Tibial nerve (tissue), 4 donors: ENCODE data around the gene SLC9A9. TPM values are rescaled to one million over a fixed set of nuclear protein-coding genes. Genes with fewer than 3 reads are reported as not detected.

Experiments used
- DNase-seq, 2 donors: peaks; one replicate each; pipeline ENCODE4 v3.0.0-alpha.2; 2019; ENCODE audit warnings: low spot score in 2 of 2
- H3K27ac ChIP-seq, 4 donors: fragments of 200-600 bp; sonication (generic) in 3 of 4; one replicate each; pipeline ENCODE4 v1.5.1; 2017 to 2019; ENCODE audit warnings: mild to moderate bottlenecking in 1 of 4
- H3K27me3 ChIP-seq, 2 donors: fragments of 200-600 bp; sonication (generic) in 1 of 2; one replicate each; pipeline versions ENCODE4 v1.5.1 to v1.6.0; 2017 to 2019
- H3K36me3 ChIP-seq, 3 donors: fragments of 200-600 bp; sonication (generic); one replicate each; pipeline ENCODE4 v1.5.1; 2018 to 2019
- H3K4me1 ChIP-seq, 4 donors: fragments of 200-600 bp; sonication (generic) in 3 of 4; one replicate each; pipeline ENCODE4 v1.5.1; 2017 to 2019
- H3K4me3 ChIP-seq, 4 donors: fragments of 200-600 bp; sonication (generic) in 3 of 4; one replicate each; pipeline ENCODE4 v1.5.1; 2017 to 2019; ENCODE audit warnings: mild to moderate bottlenecking in 1 of 4, moderate library complexity in 1 of 4
- H3K9me3 ChIP-seq, 4 donors: fragments of 200-600 bp; sonication (generic) in 3 of 4; one replicate each; pipeline ENCODE4 v1.5.1; 2017 to 2019
- EP300 ChIP-seq, 2 donors: sonication (generic); formaldehyde crosslinking; IDR thresholded peaks; one replicate each; pipeline ENCODE4 v1.6.1; 2017; ENCODE audit warnings: antibody characterized with exemption in 2 of 2, mild to moderate bottlenecking in 1 of 2
- POLR2A ChIP-seq, 2 donors: fragments of 450-650 bp; IDR thresholded peaks; one replicate each; pipeline ENCODE4 v1.6.1; 2017; ENCODE audit warnings: antibody characterized with exemption in 2 of 2, mild to moderate bottlenecking in 2 of 2, moderate library complexity in 2 of 2
- WGBS, 2 donors: methylation state at CpG; one replicate each; pipeline ENCODE4 v1.1.5; 2018; 5-methylcytosine and 5-hydroxymethylcytosine counted together
- total RNA-seq, 4 donors: library from RNA; depleted of rRNA; stranded (reverse); fragments of >200 nt; gene quantifications; one replicate each; pipeline ENCODE4 v1.1.0, GENCODE V29; 2016
- TF ChIP-seq, protein P1 (sequence below), 5 experiments: fragments of 200-600 bp in 3 of 5; fragments of 450-650 bp in 2 of 5; sonication (generic) in 3 of 5; IDR thresholded peaks; one replicate each; pipeline ENCODE4 v1.5.1; 2016 to 2019; ENCODE audit warnings: antibody characterized with exemption in 5 of 5, mild to moderate bottlenecking in 3 of 5, moderate library complexity in 2 of 5

The SLC9A9 gene
- total RNA-seq, 4 donors from 2014 or later = 7.6 to 11.1 (median 9.2) TPM

DNA sequence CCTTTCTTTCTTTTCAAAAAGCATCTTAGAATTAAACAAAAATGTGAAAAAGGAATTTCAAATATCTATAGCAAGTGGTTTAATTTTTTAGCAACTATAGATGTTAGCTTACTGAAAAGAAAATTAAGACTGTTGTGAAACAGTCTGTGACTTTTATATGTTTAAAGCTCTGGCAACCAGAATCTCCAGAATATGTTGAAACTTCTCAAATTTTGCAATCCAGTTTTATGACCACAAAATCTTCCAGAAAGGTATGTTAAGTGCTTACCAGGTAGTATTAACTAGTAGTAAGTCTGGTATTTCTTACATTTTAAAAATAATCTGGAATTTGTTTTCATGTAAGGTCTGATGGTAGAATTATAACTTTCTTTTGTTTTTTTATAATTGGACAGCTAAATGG is 235.0 kb downstream of the SLC9A9 start:
- H3K36me3 ChIP-seq = no peaks in the 10 kb centered on the region
- H3K4me3 ChIP-seq = no peak overlapping the region
- no peaks in the 10 kb centered on the region for H3K4me1 ChIP-seq
- TF ChIP-seq EP300 (IDR thresholded peaks at IDR 0.05) = no peak
- no peak for TF ChIP-seq POLR2A (IDR thresholded peaks at IDR 0.05)
- TF ChIP-seq, protein P1, sequence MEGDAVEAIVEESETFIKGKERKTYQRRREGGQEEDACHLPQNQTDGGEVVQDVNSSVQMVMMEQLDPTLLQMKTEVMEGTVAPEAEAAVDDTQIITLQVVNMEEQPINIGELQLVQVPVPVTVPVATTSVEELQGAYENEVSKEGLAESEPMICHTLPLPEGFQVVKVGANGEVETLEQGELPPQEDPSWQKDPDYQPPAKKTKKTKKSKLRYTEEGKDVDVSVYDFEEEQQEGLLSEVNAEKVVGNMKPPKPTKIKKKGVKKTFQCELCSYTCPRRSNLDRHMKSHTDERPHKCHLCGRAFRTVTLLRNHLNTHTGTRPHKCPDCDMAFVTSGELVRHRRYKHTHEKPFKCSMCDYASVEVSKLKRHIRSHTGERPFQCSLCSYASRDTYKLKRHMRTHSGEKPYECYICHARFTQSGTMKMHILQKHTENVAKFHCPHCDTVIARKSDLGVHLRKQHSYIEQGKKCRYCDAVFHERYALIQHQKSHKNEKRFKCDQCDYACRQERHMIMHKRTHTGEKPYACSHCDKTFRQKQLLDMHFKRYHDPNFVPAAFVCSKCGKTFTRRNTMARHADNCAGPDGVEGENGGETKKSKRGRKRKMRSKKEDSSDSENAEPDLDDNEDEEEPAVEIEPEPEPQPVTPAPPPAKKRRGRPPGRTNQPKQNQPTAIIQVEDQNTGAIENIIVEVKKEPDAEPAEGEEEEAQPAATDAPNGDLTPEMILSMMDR (IDR thresholded peaks at IDR 0.05) = no peak
- H3K27ac ChIP-seq = no peak overlapping the region
- DNase-seq = no peak
- no peaks in the 10 kb centered on the region for H3K27me3 ChIP-seq
- no peaks in the 10 kb centered on the region for H3K9me3 ChIP-seq

DNA sequence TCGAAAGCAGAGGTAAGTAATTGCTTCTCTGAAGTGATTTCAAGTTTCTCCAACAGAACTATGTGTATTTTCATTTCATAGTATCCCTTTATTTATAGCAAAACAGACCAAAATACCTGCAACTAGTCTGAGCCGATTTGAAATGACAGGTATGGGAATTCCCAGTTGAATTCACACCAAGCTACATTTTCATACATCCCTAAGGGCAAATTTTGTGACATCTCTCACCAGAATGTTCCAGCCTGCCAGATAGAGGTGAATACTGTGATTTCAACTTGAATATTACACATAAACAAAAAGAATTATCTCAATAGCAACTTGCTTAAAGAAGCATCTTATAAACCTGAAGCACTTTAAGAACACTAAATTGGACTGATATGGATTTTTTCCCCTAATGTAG is 235.7 kb downstream of the SLC9A9 start:
- Histone ChIP-seq H3K27ac (no peak overlapping the region), H3K4me1 (no peaks in the 10 kb centered on the region), H3K4me3 (no peak overlapping the region), H3K36me3 (no peaks in the 10 kb centered on the region), H3K9me3 (no peaks in the 10 kb centered on the region), H3K27me3 (no peaks in the 10 kb centered on the region)
- 87 to 91% methylated on average over 2 of the region's 2 CpGs for WGBS, 2 donors
- no peak for DNase-seq
- TF ChIP-seq POLR2A (IDR thresholded peaks at IDR 0.05) (no peak), EP300 (IDR thresholded peaks at IDR 0.05) (no peak)
- TF ChIP-seq, protein P1 (IDR thresholded peaks at IDR 0.05) = no peak

DNA sequence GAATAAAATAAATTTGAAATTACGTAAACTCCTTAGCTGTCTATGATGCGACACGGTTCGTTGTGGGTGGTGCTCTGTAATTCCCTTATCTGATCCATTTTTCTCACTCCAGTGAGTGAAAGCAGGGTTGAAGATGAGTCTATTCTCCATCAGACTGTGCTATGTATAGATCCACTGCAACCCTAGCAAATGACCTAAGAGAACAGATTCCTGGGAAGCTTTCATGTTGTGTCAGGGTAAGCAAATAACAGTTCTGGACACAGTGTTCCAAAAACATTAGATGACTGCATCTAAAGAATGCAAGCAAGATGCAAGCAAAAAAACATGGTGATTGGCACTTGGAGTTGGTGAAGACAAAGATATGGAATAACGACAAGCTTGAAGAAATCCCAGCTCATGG is 239.3 kb downstream of the SLC9A9 start:
- H3K36me3 ChIP-seq = no peaks in the 10 kb centered on the region
- TF ChIP-seq EP300 (IDR thresholded peaks at IDR 0.05) (no peak), POLR2A (IDR thresholded peaks at IDR 0.05) (peak in 1 of 2 donors; percentile 12)
- no peak for DNase-seq
- H3K27me3 ChIP-seq = no peaks in the 10 kb centered on the region
- no peak overlapping the region for H3K27ac ChIP-seq
- WGBS, 2 donors = 92 to 94% methylated on average over 5 of the region's 5 CpGs
- no peak overlapping the region for H3K4me3 ChIP-seq
- H3K4me1 ChIP-seq = peaks cover 0 to 6% (median 0%) of the 10 kb centered on the region in 4 donors
- no peaks in the 10 kb centered on the region for H3K9me3 ChIP-seq

DNA sequence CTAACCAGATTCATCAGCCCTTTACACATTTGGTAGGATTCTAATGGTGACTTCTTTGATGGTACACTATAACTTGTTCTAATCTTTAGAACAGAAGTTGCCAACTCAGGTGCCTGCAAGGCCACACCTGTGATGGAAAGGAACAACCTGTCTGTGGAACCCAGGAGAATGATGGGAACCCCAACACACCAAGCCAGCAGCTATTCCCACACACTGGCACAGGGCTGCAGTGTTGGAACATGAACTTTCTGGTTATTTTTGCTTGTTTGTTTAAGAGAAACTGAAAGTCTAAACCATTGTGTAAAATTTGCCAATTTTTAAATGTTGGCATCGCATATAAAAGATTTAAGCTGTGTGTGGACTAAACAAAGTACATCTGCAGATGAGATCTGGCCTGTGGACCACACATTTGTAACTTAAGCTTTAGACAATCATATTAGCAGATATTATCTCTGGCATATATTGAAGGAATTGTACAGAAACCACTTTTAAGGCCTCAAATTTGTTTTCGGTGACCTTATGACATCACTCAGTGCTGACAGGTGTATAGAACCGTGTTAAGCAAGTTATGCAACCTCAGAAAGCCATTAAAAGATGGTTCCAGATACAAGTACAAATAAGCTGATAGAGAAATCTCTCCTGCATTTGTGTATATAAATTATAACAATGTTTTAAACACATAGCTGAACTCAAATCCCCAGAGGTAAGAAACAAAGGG is 242.9 kb downstream of the SLC9A9 start:
- no peaks in the 10 kb centered on the region for H3K9me3 ChIP-seq
- 71 to 73% methylated on average over 3 of the region's 3 CpGs for WGBS, 2 donors
- H3K4me1 ChIP-seq = peaks cover 0 to 6% (median 0%) of the 10 kb centered on the region in 4 donors
- TF ChIP-seq POLR2A (IDR thresholded peaks at IDR 0.05) (no peak), EP300 (IDR thresholded peaks at IDR 0.05) (no peak)
- TF ChIP-seq, protein P1 (IDR thresholded peaks at IDR 0.05) = no peak
- H3K36me3 ChIP-seq = no peaks in the 10 kb centered on the region
- no peak overlapping the region for H3K27ac ChIP-seq
- H3K4me3 ChIP-seq = no peak overlapping the region
- H3K27me3 ChIP-seq = no peaks in the 10 kb centered on the region
- DNase-seq = no peak

DNA sequence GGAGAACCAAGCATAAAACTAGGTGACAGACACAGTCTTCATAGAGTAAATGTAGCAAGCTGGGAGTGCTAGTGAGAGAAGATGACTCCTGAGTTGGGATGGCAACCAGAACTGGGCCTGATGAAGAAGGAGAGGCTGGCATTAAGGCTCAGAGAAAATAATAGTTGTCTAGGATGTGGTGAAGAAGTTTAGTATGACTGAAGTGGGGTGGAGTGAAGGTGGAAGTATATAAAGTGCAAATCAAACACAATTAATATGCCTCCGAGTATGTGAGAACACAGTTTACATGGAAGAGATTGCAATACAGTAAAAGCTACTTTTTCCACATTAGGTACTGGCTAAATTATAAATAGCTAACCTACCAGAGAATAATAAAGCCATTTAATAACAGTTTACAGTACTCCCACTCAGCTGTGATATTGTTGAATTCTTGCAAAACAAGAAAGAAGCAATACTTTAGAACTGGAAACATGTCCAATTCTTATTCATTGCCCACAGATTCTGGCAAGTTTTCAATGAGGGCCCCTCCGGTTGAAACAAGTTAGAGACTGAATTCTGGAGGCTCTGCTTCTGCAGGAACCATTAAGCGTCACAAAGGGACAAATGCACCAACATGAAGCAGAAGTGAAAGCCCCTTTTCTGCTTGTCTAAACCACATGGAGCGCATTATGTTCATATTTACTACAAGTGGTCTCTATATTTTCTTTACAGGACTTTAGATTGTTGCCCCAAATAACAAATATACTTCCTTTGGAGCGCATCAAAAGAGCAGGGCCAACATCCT is 243.7 kb downstream of the SLC9A9 start:
- WGBS, 2 donors = 48 to 51% methylated on average over 5 of the region's 5 CpGs
- Histone ChIP-seq H3K27ac (no peak overlapping the region), H3K4me3 (no peak overlapping the region), H3K9me3 (no peaks in the 10 kb centered on the region), H3K36me3 (no peaks in the 10 kb centered on the region), H3K27me3 (no peaks in the 10 kb centered on the region), H3K4me1 (peaks cover 0 to 6% (median 0%) of the 10 kb centered on the region in 4 donors)
- no peak for DNase-seq
- TF ChIP-seq, protein P1 (IDR thresholded peaks at IDR 0.05) = no peak
- TF ChIP-seq POLR2A (IDR thresholded peaks at IDR 0.05) (no peak), EP300 (IDR thresholded peaks at IDR 0.05) (no peak)
